Effector memory CD4-positive, alpha-beta T cell (primary cell): ENCODE results near the gene ITGB4.

Experiments
- DNase-seq, 3 donors: peaks; one replicate each; pipeline ENCODE4 v3.0.0-alpha.2; 2020
- H3K27ac ChIP-seq: 2 replicates; pipeline ENCODE4 v1.7.0; 2013; ENCODE audit warnings: mild to moderate bottlenecking, low read length, moderate library complexity; ENCODE audit not compliant: insufficient read depth, poor library complexity, severe bottlenecking
- H3K27me3 ChIP-seq: replicated peaks from 2 replicates; pipeline ENCODE4 v1.7.0; 2013; ENCODE audit warnings: mild to moderate bottlenecking, low read length; ENCODE audit not compliant: insufficient read depth, control insufficient read depth, poor library complexity, severe bottlenecking
- H3K36me3 ChIP-seq: 2 replicates; pipeline ENCODE4 v1.7.0; 2013; ENCODE audit warnings: mild to moderate bottlenecking, low read length, moderate library complexity; ENCODE audit not compliant: control insufficient read depth, insufficient read depth
- H3K4me1 ChIP-seq: 2 replicates; pipeline ENCODE4 v1.7.0; 2013; ENCODE audit warnings: low read length, mild to moderate bottlenecking; ENCODE audit not compliant: control insufficient read depth, insufficient read depth, poor library complexity, severe bottlenecking
- H3K4me3 ChIP-seq: 2 replicates; pipeline ENCODE4 v1.7.0; 2013; ENCODE audit warnings: low read length, low read depth, mild to moderate bottlenecking; ENCODE audit not compliant: insufficient read depth, poor library complexity, severe bottlenecking
- H3K9me3 ChIP-seq: 2 replicates; pipeline ENCODE4 v1.7.0; 2013; ENCODE audit warnings: mild to moderate bottlenecking, low read length, moderate library complexity; ENCODE audit not compliant: control insufficient read depth
- total RNA-seq, 3 donors: gene quantifications; one replicate each; lab custom pipeline; 2026; lab: John Stamatoyannopoulos, UW

The ITGB4 gene
- 0.19 to 0.69 (median 0.35) reads per million in 3 donors for total RNA-seq

DNA sequence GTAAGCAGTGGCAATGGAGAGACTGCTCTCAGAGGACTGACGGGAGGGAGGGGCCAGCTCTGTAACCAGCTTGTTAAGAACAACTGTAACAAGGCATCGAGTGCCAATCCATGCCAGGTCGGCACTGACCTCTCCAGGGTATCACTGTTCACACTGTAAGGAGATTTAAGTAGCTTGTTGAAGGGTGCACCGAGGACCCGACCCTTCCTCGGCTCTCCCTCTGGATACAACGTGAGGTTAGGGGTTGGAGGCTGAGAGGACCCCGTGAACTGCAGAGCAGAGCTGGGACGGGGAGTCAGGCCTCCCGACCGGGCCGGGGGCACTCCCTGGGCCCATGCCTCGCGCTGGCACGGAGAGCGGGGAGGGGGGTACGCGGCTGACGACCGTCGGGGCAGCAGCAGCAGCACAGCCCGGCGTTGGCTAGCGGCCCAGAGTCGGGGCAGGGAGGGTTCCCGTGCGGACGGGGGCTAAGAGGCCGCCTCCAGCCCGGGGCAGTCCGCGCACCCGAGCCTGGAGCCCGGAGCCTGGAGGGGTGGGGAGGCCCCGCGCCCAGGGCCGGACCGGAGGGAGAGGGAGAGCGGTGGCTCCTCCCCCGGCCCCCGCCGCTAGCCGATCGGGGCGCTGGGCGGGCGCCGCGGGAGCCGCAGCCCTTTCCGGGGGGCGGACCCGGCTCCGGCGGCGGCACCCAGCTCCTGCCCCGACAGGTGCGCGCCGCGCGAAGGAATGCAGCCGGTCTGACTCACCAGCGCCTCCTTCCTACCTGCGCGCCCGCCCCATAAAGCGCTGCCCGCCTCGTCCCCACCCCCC is at the start of gene ITGB4:
Gene ITGB4 (plus strand): TSS at position 804 of the 807 bp plus-strand sequence. CDS start 3,245 bp downstream, outside the sequence.
- Histone ChIP-seq H3K27me3 (no peaks in the 10 kb centered on the region), H3K4me1 (peaks cover 2% of the 10 kb centered on the region), H3K9me3 (no peaks in the 10 kb centered on the region), H3K4me3 (peak within 1 kb of the TSS; percentile 34), H3K36me3 (no peaks in the 10 kb centered on the region), H3K27ac (no peak within 1 kb of the TSS)
- DNase-seq = peak; percentile 46 to 57 (median 54)

DNA sequence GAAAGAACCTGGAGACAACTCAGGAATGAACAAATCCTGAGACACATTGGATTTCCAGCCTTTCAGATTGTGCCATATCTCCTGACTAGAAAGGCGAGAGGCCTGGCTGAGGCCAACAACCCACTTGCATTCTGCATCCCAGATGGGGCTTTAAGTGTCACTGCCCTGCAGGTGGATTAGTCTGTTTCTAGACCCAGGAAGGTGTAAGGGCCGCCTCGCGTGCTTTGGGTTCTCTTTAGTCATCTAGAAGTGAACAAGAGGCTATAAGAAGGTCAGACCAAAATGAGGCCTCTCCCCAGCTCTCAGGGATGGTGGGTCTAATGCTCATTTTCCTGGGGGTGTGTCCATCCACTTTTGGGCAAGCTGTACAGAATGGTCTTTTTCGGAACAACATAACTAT is 49.2 kb upstream of the ITGB4 start:
- Histone ChIP-seq H3K9me3 (no peaks in the 10 kb centered on the region), H3K27ac (no peak overlapping the region), H3K27me3 (no peaks in the 10 kb centered on the region), H3K4me3 (no peak overlapping the region), H3K36me3 (peaks cover 53% of the 10 kb centered on the region), H3K4me1 (peaks cover 7% of the 10 kb centered on the region)
- DNase-seq = no peak

DNA sequence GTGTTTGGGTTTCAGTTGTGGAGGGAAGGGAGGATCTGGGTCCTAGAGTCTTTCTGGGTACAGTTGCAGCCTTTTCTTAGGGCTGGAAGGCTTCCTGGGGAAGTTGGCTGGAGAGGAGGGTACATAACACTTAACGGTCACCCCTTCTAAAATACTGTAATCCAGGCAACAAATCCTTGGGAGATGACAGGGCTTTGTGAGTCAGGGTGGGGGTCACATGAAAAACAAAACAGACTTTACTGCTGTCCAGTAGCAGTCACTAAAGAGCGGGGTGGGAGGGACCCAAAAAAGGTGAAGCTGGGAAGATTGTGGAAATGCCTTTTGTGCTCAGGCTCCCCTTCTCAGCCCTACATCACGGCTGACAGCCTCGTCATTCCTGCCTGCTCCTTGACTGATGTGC is 47.8 kb upstream of the ITGB4 start:
- H3K36me3 ChIP-seq = peaks cover 59% of the 10 kb centered on the region
- no peaks in the 10 kb centered on the region for H3K27me3 ChIP-seq
- no peaks in the 10 kb centered on the region for H3K9me3 ChIP-seq
- no peak overlapping the region for H3K27ac ChIP-seq
- DNase-seq = no peak
- no peaks in the 10 kb centered on the region for H3K4me1 ChIP-seq
- no peak overlapping the region for H3K4me3 ChIP-seq

DNA sequence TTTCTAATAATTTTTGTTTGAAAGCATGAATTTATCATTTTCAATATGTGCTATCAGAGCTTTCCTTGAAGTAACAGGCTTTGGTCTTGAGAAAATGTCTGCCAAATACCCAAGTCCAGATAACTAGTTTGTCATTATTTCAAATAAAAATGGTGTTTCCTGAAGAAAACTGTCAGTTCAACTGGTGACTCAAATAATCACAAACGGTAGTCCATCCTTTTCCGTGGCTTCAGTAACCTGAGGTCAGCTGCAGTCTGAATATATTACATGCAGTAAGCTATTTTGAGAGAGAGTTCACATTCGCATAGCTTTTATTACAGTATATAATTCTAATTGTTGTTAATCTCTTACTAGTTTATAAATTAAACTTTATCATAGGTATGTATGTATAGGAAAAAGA is 44.8 kb upstream of the ITGB4 start:
- Histone ChIP-seq H3K36me3 (peaks cover 58% of the 10 kb centered on the region), H3K9me3 (no peaks in the 10 kb centered on the region), H3K27ac (no peak overlapping the region), H3K4me1 (no peaks in the 10 kb centered on the region), H3K27me3 (no peaks in the 10 kb centered on the region), H3K4me3 (no peak overlapping the region)
- DNase-seq = no peak

DNA sequence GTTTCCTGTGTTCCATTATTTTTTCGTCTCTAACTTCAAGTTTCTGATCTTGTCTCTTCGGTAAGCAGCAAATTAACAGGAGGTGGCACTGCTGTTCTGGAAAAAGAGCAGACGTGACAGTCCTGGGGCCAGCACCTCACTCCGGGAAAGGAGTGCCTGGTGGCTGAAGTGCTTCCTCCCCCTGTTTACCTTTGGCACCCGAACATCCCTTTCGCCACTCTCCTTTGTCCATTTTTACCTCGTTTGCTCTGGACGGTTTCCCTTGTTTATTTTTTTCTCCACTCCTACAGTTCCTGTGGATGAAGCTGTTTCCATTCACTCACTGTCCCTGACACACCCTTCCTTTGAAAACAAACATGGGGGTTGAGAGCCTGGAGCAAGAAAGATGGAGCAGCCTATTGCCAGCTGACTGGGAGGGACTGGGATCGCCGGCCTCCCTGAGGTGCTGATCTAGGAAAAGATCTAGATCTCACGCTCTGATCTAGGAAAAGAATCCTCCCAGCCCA is 41.5 kb upstream of the ITGB4 start:
- Histone ChIP-seq H3K9me3 (no peaks in the 10 kb centered on the region), H3K4me1 (no peaks in the 10 kb centered on the region), H3K27me3 (no peaks in the 10 kb centered on the region), H3K27ac (no peak overlapping the region), H3K36me3 (peaks cover 36% of the 10 kb centered on the region), H3K4me3 (no peak overlapping the region)
- DNase-seq = no peak

DNA sequence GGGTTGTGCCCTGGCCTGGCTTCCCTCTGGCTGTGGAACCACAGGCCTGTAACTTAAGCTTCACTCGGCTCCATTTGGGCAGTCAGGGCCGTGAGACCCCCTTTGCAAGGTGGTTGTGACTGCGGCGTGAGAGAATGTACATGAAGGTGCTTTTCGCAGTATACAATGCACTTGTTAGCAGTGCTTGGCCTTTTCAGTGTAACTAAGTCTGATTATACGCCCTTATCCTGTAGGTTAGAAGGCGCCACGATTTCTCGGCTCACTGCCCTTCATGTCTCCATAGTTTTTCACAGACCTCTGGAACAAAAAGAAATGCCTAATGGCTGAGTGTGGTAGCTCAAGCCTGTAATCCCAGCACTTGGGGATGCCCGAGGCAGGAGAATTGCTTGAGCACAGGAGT is 40.8 kb upstream of the ITGB4 start:
- Histone ChIP-seq H3K36me3 (peaks cover 39% of the 10 kb centered on the region), H3K4me1 (no peaks in the 10 kb centered on the region), H3K27me3 (no peaks in the 10 kb centered on the region), H3K27ac (no peak overlapping the region), H3K9me3 (no peaks in the 10 kb centered on the region), H3K4me3 (no peak overlapping the region)
- no peak for DNase-seq

DNA sequence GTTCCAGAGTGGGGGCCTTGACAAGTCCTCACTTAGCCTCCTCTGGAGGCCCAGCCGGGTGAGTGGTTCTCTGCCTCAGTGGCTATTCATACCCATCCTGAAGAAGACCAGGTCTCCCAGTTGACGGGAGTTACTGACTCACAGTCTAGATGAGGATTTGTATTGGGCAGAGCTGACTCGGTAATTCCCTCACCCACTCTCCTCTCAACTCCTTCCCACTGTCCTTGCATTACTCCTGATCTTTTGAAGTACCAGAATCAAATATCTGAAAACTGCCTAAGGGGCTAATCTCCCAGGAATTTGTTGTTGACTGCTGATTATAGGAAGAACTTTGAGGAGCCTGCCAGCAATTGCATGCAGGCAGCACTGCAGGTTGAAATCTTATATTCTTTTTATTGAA is 40.0 kb upstream of the ITGB4 start:
- no peak for DNase-seq
- Histone ChIP-seq H3K36me3 (peaks cover 38% of the 10 kb centered on the region), H3K27ac (no peak overlapping the region), H3K4me1 (no peaks in the 10 kb centered on the region), H3K27me3 (no peaks in the 10 kb centered on the region), H3K4me3 (no peak overlapping the region), H3K9me3 (no peaks in the 10 kb centered on the region)

DNA sequence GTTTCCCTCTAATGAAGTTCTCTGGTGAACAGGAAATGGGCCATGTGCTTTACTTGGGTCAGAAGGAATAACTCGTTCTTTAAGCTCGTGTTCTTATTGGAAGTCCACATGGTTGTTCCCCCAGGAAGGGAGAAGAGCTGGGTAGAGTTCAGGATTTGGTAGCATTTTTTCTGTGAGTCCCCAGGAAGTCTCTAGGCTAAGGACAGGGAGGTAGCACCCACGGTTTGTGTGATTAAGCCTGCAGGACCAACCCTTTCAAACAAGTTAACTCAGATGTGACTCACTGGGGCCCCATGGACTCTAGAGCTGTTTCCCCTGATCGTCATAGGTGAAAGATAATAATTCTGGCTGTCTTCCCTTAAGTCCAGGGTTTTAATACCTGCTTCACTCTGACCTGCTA is 37.7 kb upstream of the ITGB4 start:
- H3K36me3 ChIP-seq = peaks cover 26% of the 10 kb centered on the region
- peaks cover 3% of the 10 kb centered on the region for H3K4me1 ChIP-seq
- H3K4me3 ChIP-seq = no peak overlapping the region
- no peak overlapping the region for H3K27ac ChIP-seq
- H3K9me3 ChIP-seq = no peaks in the 10 kb centered on the region
- DNase-seq = no peak
- H3K27me3 ChIP-seq = no peaks in the 10 kb centered on the region

DNA sequence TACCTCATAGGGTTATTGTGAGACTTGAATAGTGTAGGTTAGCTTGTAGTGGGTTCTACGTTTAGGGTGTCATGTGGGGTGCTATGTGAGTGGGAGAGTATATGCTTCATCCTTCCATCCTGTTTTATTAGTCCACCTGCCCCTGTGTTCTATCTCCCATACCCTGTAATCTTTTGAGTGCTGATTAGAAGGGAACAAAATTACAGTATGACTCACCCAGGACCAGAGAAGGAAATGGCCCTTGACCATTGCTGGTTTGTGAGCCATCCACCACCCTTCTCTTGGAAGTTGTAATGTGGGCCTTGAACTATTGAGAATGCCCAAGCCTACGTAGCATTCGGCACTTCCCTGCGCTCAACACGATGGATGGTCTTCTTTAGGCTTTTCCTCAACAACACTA is 37.0 kb upstream of the ITGB4 start:
- peaks cover 22% of the 10 kb centered on the region for H3K36me3 ChIP-seq
- H3K27me3 ChIP-seq = no peaks in the 10 kb centered on the region
- H3K27ac ChIP-seq = no peak overlapping the region
- no peak for DNase-seq
- H3K4me3 ChIP-seq = no peak overlapping the region
- peaks cover 3% of the 10 kb centered on the region for H3K4me1 ChIP-seq
- no peaks in the 10 kb centered on the region for H3K9me3 ChIP-seq

DNA sequence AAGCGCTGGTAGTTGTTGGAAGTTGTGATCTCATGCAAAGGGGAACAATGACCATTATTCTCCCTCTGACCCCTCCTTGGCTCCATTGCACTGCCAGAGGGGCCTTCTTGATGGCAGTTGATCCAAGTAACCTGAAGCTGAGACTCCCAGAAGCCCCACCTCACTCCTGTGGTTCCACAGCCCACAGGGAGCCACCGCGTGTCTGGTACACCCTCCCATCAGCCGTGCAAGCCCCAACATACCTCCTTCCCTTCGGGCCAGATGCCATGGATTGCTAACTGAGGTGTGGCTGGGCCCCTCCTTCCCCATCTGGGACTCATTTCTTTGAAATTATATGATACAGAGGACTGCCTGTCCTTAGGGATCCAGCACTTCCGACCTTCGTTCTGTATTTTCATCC is 36.3 kb upstream of the ITGB4 start:
- peaks cover 16% of the 10 kb centered on the region for H3K36me3 ChIP-seq
- no peaks in the 10 kb centered on the region for H3K9me3 ChIP-seq
- H3K4me1 ChIP-seq = peaks cover 3% of the 10 kb centered on the region
- H3K27ac ChIP-seq = no peak overlapping the region
- H3K27me3 ChIP-seq = no peaks in the 10 kb centered on the region
- H3K4me3 ChIP-seq = no peak overlapping the region
- no peak for DNase-seq
